ENCODE results near the gene COG4.

COG4 gene

GRCh38 chr16:70482624-70483023, 40.7 kb downstream of the COG4 start:
- in situ Hi-C loops (cut with MboI; ENCODE audit: low sequenced_read_pairs) = no loop called here

DNA sequence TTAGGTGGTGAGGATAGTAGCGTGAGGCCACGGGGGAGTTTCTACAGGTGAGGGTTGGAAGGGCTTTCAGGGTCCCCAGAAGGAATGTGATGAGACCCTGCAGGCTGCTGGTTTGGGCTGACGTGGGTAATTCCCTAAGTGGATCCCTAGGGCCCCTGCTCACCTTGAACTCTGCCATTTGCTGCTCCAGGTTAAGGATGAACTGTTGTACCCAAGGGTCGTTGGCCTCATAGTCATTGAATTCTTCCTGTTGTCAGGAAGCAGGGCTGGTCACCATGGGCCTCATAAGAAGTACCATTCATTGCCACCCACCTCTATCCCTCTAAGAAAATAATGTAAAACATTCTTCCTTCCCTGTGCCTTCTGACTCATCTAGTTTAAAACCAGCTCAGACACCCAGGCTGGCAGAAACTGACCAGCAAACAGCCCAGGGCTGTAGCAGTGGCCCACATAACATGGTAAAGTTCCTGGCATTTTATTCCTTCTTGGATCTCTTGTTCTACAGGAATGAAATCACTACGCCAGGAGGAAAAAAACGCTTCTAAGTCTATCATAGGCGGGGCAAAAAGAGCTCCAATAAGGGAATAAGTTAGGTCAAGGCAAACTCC, 41.3 kb downstream of the COG4 start:
- in situ Hi-C loops (cut with MboI; ENCODE audit: low sequenced_read_pairs) = no loop called here

- in situ Hi-C loops (cut with MboI; ENCODE audit: low sequenced_read_pairs) = no loop called here
Observed at GRCh38 chr16:70480127-70481105, 42.9 kb downstream of the COG4 start.

- in situ Hi-C loops (cut with MboI; ENCODE audit: low sequenced_read_pairs) = no loop called here
Observed at GRCh38 chr16:70478912-70479341, 44.4 kb downstream of the COG4 start.

DNA sequence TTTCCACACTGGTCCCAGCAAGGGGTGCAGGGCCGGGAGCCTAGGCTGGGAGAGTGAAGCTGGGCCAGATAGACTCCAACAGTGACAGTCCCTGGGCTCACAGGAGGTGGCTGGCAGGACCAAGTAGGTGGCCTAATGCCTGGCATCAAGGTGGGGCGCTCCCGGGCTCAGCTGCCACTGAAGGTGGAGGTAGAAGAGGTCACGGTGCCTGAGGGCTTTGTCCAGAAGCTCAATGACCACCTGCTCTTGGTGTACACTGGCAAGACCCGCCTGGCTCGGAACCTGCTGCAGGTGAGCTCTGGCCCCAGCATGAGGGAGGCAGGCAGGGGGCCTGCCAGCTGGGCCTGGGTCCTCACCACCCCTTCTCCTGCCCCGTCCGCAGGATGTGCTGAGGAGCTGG, 45.2 kb downstream of the COG4 start:
- in situ Hi-C loops (cut with MboI; ENCODE audit: low sequenced_read_pairs) = no loop called here

DNA sequence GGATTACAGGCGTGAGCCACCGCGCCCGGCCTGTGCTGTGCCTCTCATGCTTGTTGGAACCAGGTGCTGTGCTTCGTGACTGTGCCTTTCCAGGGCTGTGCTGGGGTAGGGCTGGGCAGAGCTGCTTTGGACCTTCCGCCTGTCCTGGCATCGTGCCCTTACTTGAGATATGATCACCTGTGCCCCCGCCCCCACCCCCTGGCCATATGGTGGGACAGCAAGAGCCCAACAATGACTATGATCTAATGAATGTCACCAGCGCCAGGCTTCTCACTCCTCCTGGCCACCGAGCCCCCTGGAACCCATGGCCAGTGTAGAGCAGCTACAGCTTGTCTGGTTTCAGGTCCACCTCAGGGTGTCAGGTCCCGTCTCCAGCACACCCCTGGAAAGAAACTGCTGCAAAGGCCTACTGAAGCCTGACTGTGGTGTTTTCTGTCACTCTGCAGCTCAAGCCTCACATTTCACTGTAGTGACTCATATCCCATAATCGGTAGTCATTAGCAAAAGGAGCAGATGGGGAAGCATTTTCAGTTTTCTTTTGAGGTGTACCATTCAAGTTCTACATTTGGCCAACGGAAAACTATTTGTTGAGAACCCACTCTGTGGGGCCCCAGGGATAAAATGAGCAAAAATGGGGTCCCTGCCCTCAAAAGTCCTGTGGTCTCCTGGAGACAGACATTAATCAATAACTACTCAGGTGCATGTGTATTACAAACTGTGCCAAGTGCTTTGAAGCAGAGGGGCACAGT, 46.9 kb downstream of the COG4 start:
- in situ Hi-C loops (cut with MboI; ENCODE audit: low sequenced_read_pairs) = no loop called here

DNA sequence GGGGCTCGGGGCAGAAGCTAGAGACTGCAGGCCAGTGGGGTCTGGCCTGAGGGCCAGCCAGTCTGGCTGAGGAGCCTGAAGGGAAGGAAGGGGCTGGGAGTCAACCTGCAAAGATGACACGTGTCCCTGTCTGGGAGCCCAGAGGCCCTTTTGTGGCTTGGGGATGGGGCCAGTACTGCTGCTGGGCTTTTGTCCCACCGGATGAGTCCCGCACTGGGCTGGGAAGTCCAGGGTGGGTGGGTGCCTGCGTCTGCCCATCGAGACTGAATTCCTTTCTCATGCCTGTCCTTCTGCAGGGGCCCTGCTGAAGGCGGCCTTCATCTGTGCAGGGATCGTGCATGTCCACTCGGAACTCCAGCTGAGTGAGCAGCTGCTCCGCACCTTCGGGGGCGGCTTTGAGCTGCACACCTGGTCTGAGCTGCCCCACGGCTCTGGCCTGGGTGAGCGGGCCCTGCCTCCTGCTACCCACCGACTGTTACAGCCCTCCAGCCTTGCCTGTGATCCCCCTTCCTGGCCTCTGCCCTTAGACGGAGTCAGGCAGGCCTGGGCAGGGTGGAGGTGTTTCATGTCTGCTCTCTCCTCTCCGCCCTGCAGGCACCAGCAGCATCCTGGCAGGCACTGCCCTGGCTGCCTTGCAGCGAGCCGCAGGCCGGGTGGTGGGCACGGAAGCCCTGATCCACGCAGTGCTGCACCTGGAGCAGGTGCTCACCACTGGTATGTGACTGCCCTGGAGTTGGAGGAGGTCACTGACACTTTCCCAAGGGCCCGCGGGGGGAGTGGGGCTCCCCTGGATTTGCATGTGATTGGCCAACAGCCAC, 48.1 kb downstream of the COG4 start:
- in situ Hi-C loops (cut with MboI; ENCODE audit: low sequenced_read_pairs) = no loop called here

DNA sequence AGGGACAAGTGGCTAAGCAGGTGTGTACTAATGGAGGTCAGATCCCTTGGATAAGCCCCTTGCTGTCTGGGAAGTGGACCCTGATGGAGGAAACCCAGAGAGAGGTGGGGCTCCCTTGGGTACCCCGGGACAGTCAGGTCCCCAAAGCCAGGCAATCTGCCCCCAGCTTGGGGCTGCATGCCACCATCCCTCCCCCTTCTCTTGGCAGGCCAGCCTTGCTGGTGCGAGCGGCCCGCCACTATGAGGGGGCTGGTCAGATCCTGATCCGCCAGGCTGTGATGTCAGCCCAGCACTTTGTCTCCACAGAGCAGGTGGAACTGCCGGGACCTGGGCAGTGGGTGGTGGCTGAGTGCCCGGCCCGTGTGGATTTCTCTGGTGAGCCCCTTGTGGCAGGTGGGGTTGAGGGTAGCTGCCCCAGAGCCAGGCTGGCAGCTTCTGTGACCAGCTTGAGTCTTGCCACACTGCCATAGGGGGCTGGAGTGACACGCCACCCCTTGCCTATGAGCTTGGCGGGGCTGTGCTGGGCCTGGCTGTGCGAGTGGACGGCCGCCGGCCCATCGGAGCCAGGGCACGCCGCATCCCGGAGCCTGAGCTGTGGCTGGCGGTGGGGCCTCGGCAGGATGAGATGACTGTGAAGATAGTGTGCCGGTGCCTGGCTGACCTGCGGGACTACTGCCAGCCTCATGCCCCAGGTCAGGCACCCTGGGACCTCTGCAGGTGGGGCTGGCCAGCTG, 48.9 kb downstream of the COG4 start:
- in situ Hi-C loops (cut with MboI; ENCODE audit: low sequenced_read_pairs) = no loop called here

- in situ Hi-C loops (cut with MboI; ENCODE audit: low sequenced_read_pairs) = no loop called here
Observed at GRCh38 chr16:70473446-70474319, 49.7 kb downstream of the COG4 start.

DNA sequence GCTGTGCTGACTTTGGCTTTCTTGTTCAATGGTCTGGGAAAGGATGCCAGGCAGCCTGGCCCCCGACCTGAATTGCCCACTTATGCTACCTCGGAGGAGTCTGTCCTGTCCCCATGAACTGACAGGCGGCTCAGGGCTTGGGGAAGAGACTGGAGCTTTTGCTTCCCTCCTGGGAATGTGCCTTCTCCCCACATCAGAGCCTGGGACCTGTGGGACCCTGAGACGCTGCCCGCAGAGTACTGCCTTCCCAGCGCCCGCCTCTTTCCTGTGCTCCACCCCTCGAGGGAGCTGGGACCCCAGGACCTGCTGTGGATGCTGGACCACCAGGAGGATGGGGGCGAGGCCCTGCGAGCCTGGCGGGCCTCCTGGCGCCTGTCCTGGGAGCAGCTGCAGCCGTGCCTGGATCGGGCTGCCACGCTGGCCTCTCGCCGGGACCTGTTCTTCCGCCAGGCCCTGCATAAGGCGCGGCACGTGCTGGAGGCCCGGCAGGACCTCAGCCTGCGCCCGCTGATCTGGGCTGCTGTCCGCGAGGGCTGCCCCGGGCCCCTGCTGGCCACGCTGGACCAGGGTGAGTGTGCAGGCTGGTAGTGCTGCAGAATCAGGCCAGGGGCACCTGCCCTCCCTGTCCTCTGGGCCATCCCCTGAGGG, 50.4 kb downstream of the COG4 start:
- in situ Hi-C loops (cut with MboI; ENCODE audit: low sequenced_read_pairs) = no loop called here

DNA sequence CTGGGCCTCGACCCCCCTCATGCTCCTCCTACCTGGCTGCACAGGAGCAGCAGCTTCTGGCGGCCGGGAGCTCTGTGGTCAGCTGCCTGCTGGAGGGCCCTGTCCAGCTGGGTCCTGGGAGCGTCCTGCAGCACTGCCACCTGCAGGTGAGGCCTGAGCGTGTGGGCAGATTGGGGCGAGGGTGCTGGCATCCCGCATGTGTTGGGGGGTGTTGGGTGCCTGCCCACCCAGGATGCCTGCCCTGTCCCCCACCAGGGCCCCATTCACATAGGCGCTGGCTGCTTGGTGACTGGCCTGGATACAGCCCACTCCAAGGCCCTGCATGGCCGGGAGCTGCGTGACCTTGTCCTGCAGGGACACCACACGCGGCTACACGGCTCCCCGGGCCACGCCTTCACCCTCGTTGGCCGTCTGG, 52.4 kb downstream of the COG4 start:
- in situ Hi-C loops (cut with MboI; ENCODE audit: low sequenced_read_pairs) = no loop called here

DNA sequence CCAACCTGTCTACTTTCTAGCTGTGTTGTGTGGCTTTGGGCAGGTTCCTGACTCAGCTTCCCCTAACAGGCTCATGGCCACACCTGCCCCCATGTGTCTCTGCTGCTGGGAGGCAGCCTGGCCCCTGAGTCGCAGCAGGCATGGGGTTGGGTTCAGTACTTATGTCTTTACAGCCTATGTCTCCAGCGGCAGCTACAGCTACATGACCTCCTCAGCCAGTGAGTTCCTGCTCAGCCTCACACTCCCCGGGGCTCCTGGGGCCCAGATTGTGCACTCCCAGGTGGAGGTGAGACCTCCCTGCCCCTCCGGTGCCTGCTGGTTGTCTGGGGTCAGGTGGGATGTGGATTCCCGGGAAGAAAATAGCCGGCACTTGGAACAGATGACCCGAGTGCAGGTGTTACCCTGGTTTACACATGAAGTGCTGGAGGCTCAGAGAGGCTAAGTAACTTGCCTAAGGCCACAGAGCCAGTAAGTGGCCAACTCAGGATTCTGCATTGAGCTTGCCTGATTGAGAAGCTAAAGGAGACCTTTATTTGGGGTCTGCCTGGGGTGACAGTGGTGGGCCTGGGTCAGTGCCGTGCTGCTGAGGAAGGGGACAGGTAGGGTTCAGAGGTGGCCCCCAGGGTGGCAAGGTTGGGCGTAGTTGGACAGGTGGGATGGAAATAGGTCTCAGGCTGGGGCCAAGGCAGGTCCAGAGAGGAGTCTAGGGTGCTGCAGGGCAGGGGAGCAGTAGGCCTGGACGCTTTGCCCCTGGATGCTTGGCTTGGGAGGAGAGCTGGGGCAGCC, 53.0 kb downstream of the COG4 start:
- in situ Hi-C loops (cut with MboI; ENCODE audit: low sequenced_read_pairs) = no loop called here

- in situ Hi-C loops (cut with MboI; ENCODE audit: low sequenced_read_pairs) = loop anchor here (10.0 kb wide), 1 partner anchor 64 kb away; no protein-coding TSS in a partner anchor
Observed at GRCh38 chr16:70468776-70469525, 54.4 kb downstream of the COG4 start.

DNA sequence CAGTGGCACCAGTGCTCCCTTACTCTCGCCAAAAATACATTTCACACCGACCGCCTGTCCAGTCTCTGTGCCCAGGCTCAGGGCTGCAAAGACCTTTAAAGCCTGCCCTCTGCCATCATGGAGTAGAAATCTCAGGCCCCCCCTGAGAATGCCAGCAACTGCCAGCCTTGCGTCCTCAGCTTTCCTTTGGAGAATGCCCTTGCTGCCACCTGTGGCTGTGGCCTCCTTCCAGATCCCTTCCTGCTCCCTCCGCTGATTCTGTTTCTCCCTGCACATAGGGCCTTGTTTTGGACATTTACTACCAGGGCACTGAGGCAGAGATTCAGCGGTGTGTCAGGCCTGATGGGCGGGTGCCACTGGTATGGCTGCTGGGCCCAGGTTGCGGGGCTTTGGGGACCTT, 55.7 kb downstream of the COG4 start:
- in situ Hi-C loops (cut with MboI; ENCODE audit: low sequenced_read_pairs) = loop anchor here (10.0 kb wide), 1 partner anchor 63 kb away; no protein-coding TSS in a partner anchor

DNA sequence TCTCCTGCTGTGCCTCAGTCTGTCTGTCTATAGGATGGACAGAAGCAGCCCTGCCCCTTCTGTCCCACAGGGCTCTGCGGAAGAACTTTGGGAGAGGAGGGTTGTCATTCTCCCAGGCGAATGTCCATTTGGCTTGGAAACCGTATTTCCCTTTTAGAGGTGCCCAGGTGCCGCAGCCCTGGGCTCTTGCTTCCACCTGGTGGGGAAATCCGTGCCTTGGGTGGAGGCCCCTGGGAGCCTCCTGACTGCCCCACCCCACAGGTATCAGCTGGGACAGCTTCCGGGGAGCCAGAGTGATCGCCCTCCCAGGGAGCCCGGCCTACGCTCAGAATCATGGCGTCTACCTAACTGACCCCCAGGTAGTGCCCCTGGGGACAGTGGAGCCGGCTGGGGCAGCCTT, 56.2 kb downstream of the COG4 start:
- in situ Hi-C loops (cut with MboI; ENCODE audit: low sequenced_read_pairs) = loop anchor here (10.0 kb wide), 1 partner anchor 62 kb away; no protein-coding TSS in a partner anchor

DNA sequence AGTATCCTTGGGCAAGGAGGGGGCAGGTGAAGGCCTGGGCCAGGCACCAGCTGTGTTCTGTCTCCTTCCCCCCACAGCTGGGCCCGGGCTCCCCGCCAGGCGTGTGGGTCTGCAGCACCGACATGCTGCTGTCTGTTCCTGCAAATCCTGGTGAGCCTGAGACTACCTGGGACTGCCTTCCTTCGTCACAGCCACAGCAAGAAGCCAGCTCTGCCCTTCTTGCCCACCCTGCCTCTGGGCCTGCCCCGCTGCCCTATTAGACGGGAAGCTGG, 56.6 kb downstream of the COG4 start:
- in situ Hi-C loops (cut with MboI; ENCODE audit: low sequenced_read_pairs) = loop anchor here (10.0 kb wide), 1 partner anchor 62 kb away; no protein-coding TSS in a partner anchor

All from HL-60/S4 (cell line).